Adrenal gland (tissue), 12 donors: Measurements from ENCODE around the gene TXLNG. TPM values are rescaled to one million over a fixed set of nuclear protein-coding genes. Genes with fewer than 3 reads are reported as not detected.

Experiments
- DNase-seq, 7 donors: peaks; one replicate each; pipeline ENCODE4 v3.0.0-alpha.2; 2019 to 2020
- H3K27ac ChIP-seq, 5 donors: fragments of 200-600 bp; sonication (generic) in 4 of 5; 1 replicate in 3 of 5; 2 replicates in 2 of 5; pipeline versions ENCODE4 v1.5.1 to v1.8.0; 2016 to 2020; ENCODE audit warnings: mild to moderate bottlenecking in 1 of 5
- H3K27me3 ChIP-seq: fragments of 200-600 bp; 2 replicates; pipeline ENCODE4 v1.8.0; 2021
- H3K36me3 ChIP-seq, 2 donors: fragments of 200-600 bp; replicated peaks in 1 of 2; 1 replicate in 1 of 2; 2 replicates in 1 of 2; pipeline versions ENCODE4 v1.5.1 to v1.8.0; 2018 to 2022
- H3K4me1 ChIP-seq, 2 donors: fragments of 200-600 bp; replicated peaks in 1 of 2; 1 replicate in 1 of 2; 2 replicates in 1 of 2; pipeline versions ENCODE4 v1.5.1 to v1.8.0; 2018 to 2021
- H3K4me3 ChIP-seq, 4 donors: fragments of 200-600 bp; sonication (generic) in 3 of 4; one replicate each; pipeline ENCODE4 v1.5.1; 2016 to 2018
- H3K9me3 ChIP-seq, 3 donors: fragments of 200-600 bp; sonication (generic) in 1 of 3; replicated peaks in 1 of 3; 1 replicate in 2 of 3; 2 replicates in 1 of 3; pipeline versions ENCODE4 v1.5.1 to v1.8.0; 2016 to 2021
- CTCF ChIP-seq, 6 experiments: fragments of 450-650 bp in 4 of 6; fragments of 200-600 bp in 2 of 6; sonication (generic) in 1 of 6; IDR thresholded peaks; 1 replicate in 5 of 6; 2 replicates in 1 of 6; pipeline versions ENCODE4 v1.5.1 to v1.8.0; 2016 to 2021; ENCODE audit warnings: antibody characterized with exemption in 6 of 6, mild to moderate bottlenecking in 2 of 6, moderate library complexity in 1 of 6
- POLR2A ChIP-seq, 2 donors: fragments of 450-650 bp; IDR thresholded peaks; one replicate each; pipeline ENCODE4 v1.6.1; 2017; ENCODE audit warnings: antibody characterized with exemption in 2 of 2, mild to moderate bottlenecking in 2 of 2, moderate library complexity in 1 of 2
- WGBS, 4 donors: extraction: QIAGEN DNeasy Blood & Tissue Kit in 2 of 4; methylation state at CpG; one replicate each; pipeline versions ENCODE4 v1.1.5 to v1.1.7; 2013 to 2017; 5-methylcytosine and 5-hydroxymethylcytosine counted together
- intact Hi-C, 2 donors: fragments of 100-400 bp; cut with DNase I; formaldehyde crosslinking; loops; one replicate each; pipeline versions ENCODE4 v1.14.1 to v1.15.0; 2022 to 2023
- polyA plus RNA-seq, 3 donors: library from polyadenylated mRNA; stranded (reverse); fragments of 200-250 nt in 2 of 3; fragments of 350-450 nt in 1 of 3; fragmentation: Illumina TruSeq in 1 of 3; extraction: RNeasy Lipid Tissue Mini Kit (QIAGEN cat#74804) in 1 of 3; gene quantifications; one replicate each; pipeline ENCODE4 v1.2.3, GENCODE V29; 2013 to 2014
- total RNA-seq, 9 donors: library from RNA; depleted of rRNA in 4 of 9; stranded (reverse); fragments of >200 nt in 4 of 9; fragments of 120-200 nt in 1 of 9; fragmentation: NEBNext Ultra II Directional in 1 of 9; extraction: Animal tissue kit (Norgen Biotek cat#: 25700) in 1 of 9; gene quantifications; one replicate each; pipeline versions ENCODE4 v1.1.0 to v1.2.4, GENCODE V29; 2013 to 2023
- donor health status: healthy with polysubstance abuse.
- donor health status: Bipolar disorder and iron deficiency.
- donor health status: DM: yes; HTN: yes; CAD: no.
- donor health status: DM: no; HTN: no; CAD: no.
- donor health status: DM: no; HTN: no; CAD: no.
- donor health status: DM: yes; HTN: yes; CAD: no.

The TXLNG gene
- total and polyA plus RNA-seq, 12 donors: 15.4 to 33.2 (median 22.5) TPM

- peaks cover 3 to 21% of the 10 kb centered on the region in 2 donors for H3K4me1 ChIP-seq
- intact Hi-C loops: no loop called here
- no peak for TF ChIP-seq CTCF (IDR thresholded peaks at IDR 0.05)
- TF ChIP-seq POLR2A (IDR thresholded peaks at IDR 0.05): no peak
- peak in 6 of 7 donors; percentile 25 to 63 (median 48) for DNase-seq
- H3K27ac ChIP-seq: peak overlapping the region in 2 of 5 donors; percentile 15 to 40
- 9 to 14% (median 14%) methylated on average over 27 to 39 of the region's 39 CpGs for WGBS, 4 donors
- peak overlapping the region in 3 of 4 donors; percentile 11 to 65 (median 48) for H3K4me3 ChIP-seq
- no peaks in the 10 kb centered on the region for H3K9me3 ChIP-seq
- H3K27me3 ChIP-seq: no peaks in the 10 kb centered on the region
- H3K36me3 ChIP-seq: no peaks in the 10 kb centered on the region
These were observed 773 bp upstream of the TXLNG start for GRCh38 chrX:16785247-16786138.

GRCh38 chrX:16786791-16787735, 797 bp downstream of the TXLNG start:
- H3K27me3 ChIP-seq: no peaks in the 10 kb centered on the region
- intact Hi-C loops: no loop called here
- TF ChIP-seq POLR2A (IDR thresholded peaks at IDR 0.05): peak in 1 of 2 donors; percentile 22
- TF ChIP-seq CTCF (IDR thresholded peaks at IDR 0.05): no peak
- peak overlapping the region; percentile 39 to 93 (median 87) for H3K27ac ChIP-seq
- peak; percentile 38 to 56 (median 47) for DNase-seq
- H3K9me3 ChIP-seq: no peaks in the 10 kb centered on the region
- H3K36me3 ChIP-seq: peaks cover 0 to 7% of the 10 kb centered on the region in 2 donors
- H3K4me3 ChIP-seq: peak overlapping the region in 2 of 4 donors; percentile 65 to 89
- peaks cover 8 to 31% of the 10 kb centered on the region in 2 donors for H3K4me1 ChIP-seq
- 2 to 23% (median 4%) methylated on average over 8 to 72 of the region's 73 CpGs for WGBS, 4 donors

- peak in 6 of 7 donors; percentile 38 to 65 (median 56) for DNase-seq
- intact Hi-C loops: no loop called here
- Histone ChIP-seq H3K4me1 (peaks cover 8 to 31% of the 10 kb centered on the region in 2 donors), H3K36me3 (peaks cover 0 to 15% of the 10 kb centered on the region in 2 donors), H3K9me3 (no peaks in the 10 kb centered on the region), H3K4me3 (no peak overlapping the region), H3K27me3 (no peaks in the 10 kb centered on the region), H3K27ac (peak overlapping the region in 1 of 5 donors; percentile 91)
- no peak for TF ChIP-seq CTCF (IDR thresholded peaks at IDR 0.05)
- no peak for TF ChIP-seq POLR2A (IDR thresholded peaks at IDR 0.05)
- WGBS, 4 donors: 39 to 76% (median 56%) methylated on average over 5 of the region's 5 CpGs
These were observed 2.2 kb downstream of the TXLNG start for GRCh38 chrX:16788477-16788876.

GRCh38 chrX:16796298-16796697, 10.0 kb downstream of the TXLNG start:
- H3K4me3 ChIP-seq: no peak overlapping the region
- no peak for DNase-seq
- no peak for TF ChIP-seq CTCF (IDR thresholded peaks at IDR 0.05)
- TF ChIP-seq POLR2A (IDR thresholded peaks at IDR 0.05): no peak
- H3K9me3 ChIP-seq: no peaks in the 10 kb centered on the region
- 60 to 83% (median 83%) methylated on average over 4 of the region's 4 CpGs for WGBS, 4 donors
- peaks cover 0 to 2% of the 10 kb centered on the region in 2 donors for H3K4me1 ChIP-seq
- intact Hi-C loops: no loop called here
- H3K27me3 ChIP-seq: no peaks in the 10 kb centered on the region
- H3K36me3 ChIP-seq: peaks cover 0 to 43% of the 10 kb centered on the region in 2 donors
- H3K27ac ChIP-seq: no peak overlapping the region
